ENCODE data around the gene ARHGEF38. TPM values are rescaled to one million over a fixed set of nuclear protein-coding genes. Genes with fewer than 3 reads are reported as not detected.

The ARHGEF38 gene
- total RNA-seq, 2 donors from 2014 or later, result 0.51 to 2.1 TPM

DNA sequence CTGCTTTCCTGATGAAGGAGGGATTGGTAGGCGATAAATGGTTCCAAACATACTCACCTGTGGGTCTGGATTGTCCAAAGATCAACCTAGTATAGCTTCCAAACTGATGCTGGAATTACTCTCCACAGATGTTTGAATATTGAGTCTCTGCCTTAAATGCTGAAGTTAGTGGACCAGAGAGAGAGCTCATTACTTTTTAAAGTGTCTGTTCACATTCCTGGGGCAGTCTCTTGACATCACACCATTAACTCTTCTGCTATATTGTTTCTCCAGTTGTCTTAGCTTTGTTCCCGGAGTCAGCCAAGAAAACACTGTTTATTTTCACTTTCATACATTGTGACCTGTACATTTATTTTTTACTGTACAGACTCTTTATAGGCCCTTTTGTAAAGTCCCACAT lies 35.4 kb downstream of the ARHGEF38 start:
- peaks cover 6% of the 10 kb centered on the region for H3K4me1 ChIP-seq (ENCODE audit: control insufficient read depth, insufficient read depth, low read length)
- H3K27me3 ChIP-seq (ENCODE audit: control insufficient read depth, insufficient read depth, low read length, poor library complexity, severe bottlenecking), result no peaks in the 10 kb centered on the region
- no peak overlapping the region for H3K4me3 ChIP-seq (ENCODE audit: low read length)
- Mint-ChIP-seq H3K4me1 (peaks cover 7% of the 10 kb centered on the region), H3K9me3 (no peaks in the 10 kb centered on the region), H3K36me3 (ENCODE audit: low read depth) (no peaks in the 10 kb centered on the region), H3K27me3 (ENCODE audit: insufficient read depth) (peaks cover 6% of the 10 kb centered on the region), H3K4me3 (no peak overlapping the region), H3K27ac (no peak overlapping the region)
- H3K9me3 ChIP-seq (ENCODE audit: control insufficient read depth, low read length), result no peaks in the 10 kb centered on the region
- H3K9ac ChIP-seq (ENCODE audit: extremely low read depth, low read length, poor library complexity, severe bottlenecking), result no peak overlapping the region
- 94 to 100% methylated on average over 1 to 2 of the region's 2 CpGs for WGBS, 2 experiments (ENCODE audit: insufficient coverage in 1 of 2, insufficient read length in 1 of 2)
- H3K36me3 ChIP-seq (ENCODE audit: control insufficient read depth, insufficient read depth, low read length), result no peaks in the 10 kb centered on the region
- TF ChIP-seq, protein P1, sequence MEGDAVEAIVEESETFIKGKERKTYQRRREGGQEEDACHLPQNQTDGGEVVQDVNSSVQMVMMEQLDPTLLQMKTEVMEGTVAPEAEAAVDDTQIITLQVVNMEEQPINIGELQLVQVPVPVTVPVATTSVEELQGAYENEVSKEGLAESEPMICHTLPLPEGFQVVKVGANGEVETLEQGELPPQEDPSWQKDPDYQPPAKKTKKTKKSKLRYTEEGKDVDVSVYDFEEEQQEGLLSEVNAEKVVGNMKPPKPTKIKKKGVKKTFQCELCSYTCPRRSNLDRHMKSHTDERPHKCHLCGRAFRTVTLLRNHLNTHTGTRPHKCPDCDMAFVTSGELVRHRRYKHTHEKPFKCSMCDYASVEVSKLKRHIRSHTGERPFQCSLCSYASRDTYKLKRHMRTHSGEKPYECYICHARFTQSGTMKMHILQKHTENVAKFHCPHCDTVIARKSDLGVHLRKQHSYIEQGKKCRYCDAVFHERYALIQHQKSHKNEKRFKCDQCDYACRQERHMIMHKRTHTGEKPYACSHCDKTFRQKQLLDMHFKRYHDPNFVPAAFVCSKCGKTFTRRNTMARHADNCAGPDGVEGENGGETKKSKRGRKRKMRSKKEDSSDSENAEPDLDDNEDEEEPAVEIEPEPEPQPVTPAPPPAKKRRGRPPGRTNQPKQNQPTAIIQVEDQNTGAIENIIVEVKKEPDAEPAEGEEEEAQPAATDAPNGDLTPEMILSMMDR (conservative IDR thresholded peaks at IDR 0.05), result no peak
- DNase-seq, result no peak
- no peak overlapping the region for H3K27ac ChIP-seq (ENCODE audit: low read depth, low read length)

DNA sequence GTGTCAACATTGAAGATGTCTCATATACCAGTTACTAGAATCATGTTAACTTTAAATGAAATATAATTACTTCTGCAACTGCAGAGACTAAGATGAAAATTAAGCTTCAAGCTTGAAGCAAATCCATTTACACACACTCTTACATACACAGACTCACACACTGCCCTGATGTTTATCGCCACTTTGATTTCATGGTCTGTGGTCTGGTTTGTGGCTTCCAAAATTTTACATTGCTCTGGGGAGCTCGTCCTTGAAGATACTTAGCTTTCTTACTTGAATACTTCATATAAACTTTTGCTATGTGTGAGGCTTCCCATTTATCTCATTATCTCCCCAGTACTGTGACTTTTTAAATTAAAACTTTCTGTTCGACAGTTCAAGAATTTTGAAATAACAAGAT lies 35.8 kb downstream of the ARHGEF38 start:
- peaks cover 7% of the 10 kb centered on the region for H3K4me1 Mint-ChIP-seq
- whole genome bisulfite sequencing, 2 experiments (ENCODE audit: insufficient coverage in 1 of 2, insufficient read length in 1 of 2), result 88 to 100% methylated on average over 1 to 2 of the region's 3 CpGs
- H3K4me3 Mint-ChIP-seq, result no peak overlapping the region
- no peaks in the 10 kb centered on the region for H3K36me3 Mint-ChIP-seq (ENCODE audit: low read depth)
- H3K27ac ChIP-seq (ENCODE audit: low read depth, low read length), result no peak overlapping the region
- H3K9me3 Mint-ChIP-seq, result no peaks in the 10 kb centered on the region
- H3K27me3 ChIP-seq (ENCODE audit: control insufficient read depth, insufficient read depth, low read length, poor library complexity, severe bottlenecking), result no peaks in the 10 kb centered on the region
- H3K4me3 ChIP-seq (ENCODE audit: low read length), result no peak overlapping the region
- H3K27me3 Mint-ChIP-seq (ENCODE audit: insufficient read depth), result peaks cover 6% of the 10 kb centered on the region
- no peaks in the 10 kb centered on the region for H3K36me3 ChIP-seq (ENCODE audit: control insufficient read depth, insufficient read depth, low read length)
- no peak for DNase-seq
- TF ChIP-seq, protein P1 (conservative IDR thresholded peaks at IDR 0.05), result no peak
- H3K9me3 ChIP-seq (ENCODE audit: control insufficient read depth, low read length), result no peaks in the 10 kb centered on the region
- H3K9ac ChIP-seq (ENCODE audit: extremely low read depth, low read length, poor library complexity, severe bottlenecking), result no peak overlapping the region
- peaks cover 6% of the 10 kb centered on the region for H3K4me1 ChIP-seq (ENCODE audit: control insufficient read depth, insufficient read depth, low read length)
- H3K27ac Mint-ChIP-seq, result no peak overlapping the region

GRCh38 chr4:105591573-105591972 lies 39.2 kb downstream of the ARHGEF38 start:
- Mint-ChIP-seq H3K27me3 (ENCODE audit: insufficient read depth) (peaks cover 3% of the 10 kb centered on the region), H3K4me3 (no peak overlapping the region), H3K36me3 (ENCODE audit: low read depth) (no peaks in the 10 kb centered on the region), H3K27ac (no peak overlapping the region), H3K4me1 (peaks cover 16% of the 10 kb centered on the region), H3K9me3 (no peaks in the 10 kb centered on the region)
- TF ChIP-seq, protein P1 (conservative IDR thresholded peaks at IDR 0.05), result no peak
- H3K27me3 ChIP-seq (ENCODE audit: control insufficient read depth, insufficient read depth, low read length, poor library complexity, severe bottlenecking), result no peaks in the 10 kb centered on the region
- H3K4me3 ChIP-seq (ENCODE audit: low read length), result no peak overlapping the region
- no peaks in the 10 kb centered on the region for H3K36me3 ChIP-seq (ENCODE audit: control insufficient read depth, insufficient read depth, low read length)
- H3K9ac ChIP-seq (ENCODE audit: extremely low read depth, low read length, poor library complexity, severe bottlenecking), result no peak overlapping the region
- H3K9me3 ChIP-seq (ENCODE audit: control insufficient read depth, low read length), result no peaks in the 10 kb centered on the region
- WGBS, 2 experiments (ENCODE audit: insufficient coverage in 1 of 2, insufficient read length in 1 of 2), result 100% methylated on average over 3 of the region's 3 CpGs; no CpG with 5 or more reads in 1 of the 2 experiments
- peaks cover 6% of the 10 kb centered on the region for H3K4me1 ChIP-seq (ENCODE audit: control insufficient read depth, insufficient read depth, low read length)
- no peak overlapping the region for H3K27ac ChIP-seq (ENCODE audit: low read depth, low read length)
- DNase-seq, result no peak

Measured in endodermal cell (in vitro differentiated cells).